PC-9 (cell line): ENCODE data around the gene FUZ. TPM values are rescaled to one million over a fixed set of nuclear protein-coding genes. Genes with fewer than 3 reads are reported as not detected.

Experiments used
- Bru-seq: library from RNA; stranded (reverse); fragments of 400-500 nt; gene quantifications from one replicate; lab custom pipeline; 2021; lab: Mats Ljungman, UMichigan
- BruChase-seq, 2 experiments: library from RNA; stranded (reverse); fragments of 400-500 nt; gene quantifications; one replicate each; lab custom pipeline; 2021; lab: Mats Ljungman, UMichigan
- BruUV-seq: library from RNA; stranded (reverse); fragments of 400-500 nt; replicated peaks from 2 replicates; lab custom pipeline; 2021; lab: Mats Ljungman, UMichigan
- CTCF ChIA-PET: fragments of 300-600 bp; sonication (Branson Sonifier 250); formaldehyde crosslinking; loops from one replicate; lab custom pipeline; 2022; ENCODE audit warnings: antibody characterized with exemption; lab: Charles Lee
- POLR2A ChIA-PET: fragments of 300-600 bp; sonication (Branson Sonifier 250); formaldehyde crosslinking; loops from one replicate; lab custom pipeline; 2022; ENCODE audit warnings: antibody characterized with exemption; ENCODE audit not compliant: unreplicated experiment; lab: Charles Lee
- DNase-seq, 2 experiments: peaks; one replicate each; pipeline versions ENCODE4 v3.0.0 to v3.0.0-alpha.2; 2015 to 2022; ENCODE audit warnings: mixed read lengths in 1 of 2
- H2AFZ ChIP-seq: fragments of 200-600 bp; sonication (generic); 2 replicates; pipeline ENCODE4 v1.8.1; 2017; ENCODE audit warnings: antibody characterized with exemption
- H3F3A ChIP-seq: fragments of 200-600 bp; sonication (generic); 2 replicates; pipeline ENCODE4 v1.8.1; 2017; ENCODE audit warnings: antibody characterized with exemption, mild to moderate bottlenecking, low read depth; ENCODE audit not compliant: insufficient read depth
- H3K27ac ChIP-seq: fragments of 200-600 bp; sonication (generic); 2 replicates; pipeline ENCODE4 v1.6.1; 2016; ENCODE audit warnings: mixed run types
- H3K27me3 ChIP-seq: fragments of 200-600 bp; sonication (generic); 2 replicates; pipeline ENCODE4 v1.6.1; 2016; ENCODE audit warnings: low read depth, mixed run types; ENCODE audit not compliant: insufficient read depth
- H3K36me3 ChIP-seq: fragments of 200-600 bp; sonication (generic); 2 replicates; pipeline ENCODE4 v1.6.1; 2016; ENCODE audit warnings: low read depth, mixed run types
- H3K4me1 ChIP-seq: fragments of 200-600 bp; sonication (generic); replicated peaks from 2 replicates; pipeline ENCODE4 v1.6.1; 2016; ENCODE audit warnings: mixed run types; ENCODE audit not compliant: insufficient read depth
- H3K4me2 ChIP-seq: fragments of 200-600 bp; sonication (generic); 2 replicates; pipeline ENCODE4 v1.6.1; 2017; ENCODE audit warnings: mixed run types
- H3K4me3 ChIP-seq: fragments of 200-600 bp; sonication (generic); 2 replicates; pipeline ENCODE4 v1.6.1; 2016; ENCODE audit warnings: mixed run types
- H3K79me2 ChIP-seq: fragments of 200-600 bp; sonication (generic); 2 replicates; pipeline ENCODE4 v1.6.1; 2017; ENCODE audit warnings: low read depth, mixed run types
- H3K9me2 ChIP-seq: fragments of 200-600 bp; sonication (generic); 2 replicates; pipeline ENCODE4 v1.8.1; 2017; ENCODE audit warnings: mild to moderate bottlenecking; ENCODE audit not compliant: insufficient read depth
- H3K9me3 ChIP-seq: fragments of 200-600 bp; sonication (generic); 2 replicates; pipeline ENCODE4 v1.8.1; 2016; ENCODE audit warnings: low read depth; ENCODE audit not compliant: insufficient read depth
- H4K20me1 ChIP-seq: fragments of 200-600 bp; sonication (generic); 2 replicates; pipeline ENCODE4 v1.8.1; 2017; ENCODE audit not compliant: insufficient read depth
- EZH2 ChIP-seq: fragments of 200-600 bp; sonication (generic); IDR thresholded peaks from 2 replicates; pipeline ENCODE4 v1.8.0; 2017; ENCODE audit warnings: antibody characterized with exemption, low read depth
- intact Hi-C: fragments of 100-400 bp; cut with micrococcal nuclease; formaldehyde crosslinking; loops from one replicate; pipeline ENCODE4 v1.10.0; 2022; ENCODE audit not compliant: unreplicated experiment
- long read RNA-seq: library from polyadenylated mRNA; stranded (forward); transcript quantifications from one replicate; pipeline ENCODE4 v2.0.0, GENCODE V29; 2022
- total RNA-seq: library from RNA; stranded (reverse); gene quantifications from 2 replicates; pipeline ENCODE4 v1.2.3, GENCODE V29; 2021
- TF ChIP-seq, protein P1 (sequence below): fragments of 200-600 bp; sonication (generic); conservative IDR thresholded peaks from 2 replicates; pipeline ENCODE4 v1.6.1; 2017; ENCODE audit warnings: mixed run types, antibody characterized with exemption, mild to moderate bottlenecking, moderate library complexity

Gene FUZ, protein sequence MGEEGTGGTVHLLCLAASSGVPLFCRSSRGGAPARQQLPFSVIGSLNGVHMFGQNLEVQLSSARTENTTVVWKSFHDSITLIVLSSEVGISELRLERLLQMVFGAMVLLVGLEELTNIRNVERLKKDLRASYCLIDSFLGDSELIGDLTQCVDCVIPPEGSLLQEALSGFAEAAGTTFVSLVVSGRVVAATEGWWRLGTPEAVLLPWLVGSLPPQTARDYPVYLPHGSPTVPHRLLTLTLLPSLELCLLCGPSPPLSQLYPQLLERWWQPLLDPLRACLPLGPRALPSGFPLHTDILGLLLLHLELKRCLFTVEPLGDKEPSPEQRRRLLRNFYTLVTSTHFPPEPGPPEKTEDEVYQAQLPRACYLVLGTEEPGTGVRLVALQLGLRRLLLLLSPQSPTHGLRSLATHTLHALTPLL
- 50.0 and 60.4 TPM in 2 replicates for total RNA-seq
- Bru-seq, nascent RNA: percentile 52 among the genes with signal in this experiment
- BruChase-seq, experiment 1, labeled RNA remaining after a 2-hour chase: percentile 64 among the genes with signal in this experiment
- percentile 65 among the genes with signal in this experiment for BruChase-seq, experiment 2, labeled RNA remaining after a 6-hour chase
- long read RNA-seq, partial matches to known transcripts: 0 of 8 reads
- long read RNA-seq, other reads (novel, unspliced or antisense): 8 of 8 reads

DNA sequence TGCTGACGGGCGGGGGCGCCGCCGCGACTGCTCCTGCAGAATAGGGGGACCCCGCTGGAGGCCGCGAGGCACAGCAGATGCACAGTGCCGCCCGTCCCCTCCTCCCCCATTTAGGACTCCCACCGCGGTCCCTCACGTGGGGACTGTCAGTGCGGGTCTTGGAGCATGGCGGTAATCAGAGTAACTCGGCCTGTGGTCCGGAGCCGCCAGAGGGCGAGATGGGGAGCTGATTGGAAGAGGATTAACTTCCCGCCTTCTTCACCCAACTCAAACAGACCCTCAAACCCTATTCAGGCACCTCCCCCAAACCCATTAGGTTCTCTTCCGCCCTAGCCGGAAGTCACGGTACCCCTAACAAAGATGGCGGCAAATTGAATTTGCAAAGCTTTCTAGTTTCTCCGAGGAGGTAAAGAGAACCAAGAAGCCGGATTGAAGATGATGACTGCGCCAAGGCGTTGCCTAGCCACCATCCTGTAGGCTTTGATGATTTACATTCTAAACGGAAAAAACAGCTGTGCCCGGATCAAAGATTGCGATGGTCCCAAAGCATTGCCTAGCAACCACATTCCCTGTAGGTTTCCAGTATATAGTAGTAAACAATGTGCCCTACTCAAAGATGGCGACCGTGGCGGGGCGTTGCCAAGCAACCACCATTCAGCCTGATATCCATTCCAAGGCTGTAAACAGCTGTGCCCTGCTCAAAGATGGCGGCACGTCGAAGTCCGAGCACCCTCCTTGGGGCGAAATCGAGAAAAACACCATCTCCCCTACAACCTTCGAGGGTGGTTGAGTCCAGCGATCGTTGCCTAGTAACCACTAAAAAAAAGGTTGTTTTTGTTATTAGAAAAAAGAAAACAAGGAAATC lies at the start of gene FUZ:
TSS of gene FUZ (minus strand) at position 296 of the 865 bp plus-strand sequence. CDS start at position 110, 186 bp downstream.
- H3K27ac ChIP-seq: peak within 1 kb of the TSS; percentile 37
- H3K4me2 ChIP-seq: peak within 1 kb of the TSS; percentile 86
- peak; percentile 94 to 98 for DNase-seq
- no peaks in the 10 kb centered on the region for H3K27me3 ChIP-seq
- ChIA-PET POLR2A (interaction anchor here (0.6 to 0.7 kb wide), 2 partner anchors 173 to 402 kb away, joined by 3 to 5 read pairs; partner anchors contain the start of gene RRAS), CTCF (interaction anchor here (0.6 to 1.0 kb wide), 2 partner anchors 46 to 447 kb away, joined by 7 to 14 read pairs; partner anchors contain the start of gene AP2A1)
- H3K79me2 ChIP-seq: peaks cover under 1% of the 10 kb centered on the region
- H3K4me3 ChIP-seq: peak within 1 kb of the TSS; percentile 74
- H3K36me3 ChIP-seq: no peaks in the 10 kb centered on the region
- BruUV-seq: no TSS peak
- H3K9me3 ChIP-seq: no peaks in the 10 kb centered on the region
- H3F3A ChIP-seq: peaks cover 35% of the 10 kb centered on the region
- no peaks in the 10 kb centered on the region for H3K9me2 ChIP-seq
- peak within 1 kb of the TSS; percentile 77 for H2AFZ ChIP-seq
- intact Hi-C loops: loop anchor here (1.0 kb wide), 2 partner anchors 47 to 64 kb away; partner anchors contain the start of genes AKT1S1 and TBC1D17
- peaks cover 23% of the 10 kb centered on the region for H3K4me1 ChIP-seq
- peaks cover 3% of the 10 kb centered on the region; the same call in 1 of the 2 replicates for H4K20me1 ChIP-seq
- TF ChIP-seq, protein P1, sequence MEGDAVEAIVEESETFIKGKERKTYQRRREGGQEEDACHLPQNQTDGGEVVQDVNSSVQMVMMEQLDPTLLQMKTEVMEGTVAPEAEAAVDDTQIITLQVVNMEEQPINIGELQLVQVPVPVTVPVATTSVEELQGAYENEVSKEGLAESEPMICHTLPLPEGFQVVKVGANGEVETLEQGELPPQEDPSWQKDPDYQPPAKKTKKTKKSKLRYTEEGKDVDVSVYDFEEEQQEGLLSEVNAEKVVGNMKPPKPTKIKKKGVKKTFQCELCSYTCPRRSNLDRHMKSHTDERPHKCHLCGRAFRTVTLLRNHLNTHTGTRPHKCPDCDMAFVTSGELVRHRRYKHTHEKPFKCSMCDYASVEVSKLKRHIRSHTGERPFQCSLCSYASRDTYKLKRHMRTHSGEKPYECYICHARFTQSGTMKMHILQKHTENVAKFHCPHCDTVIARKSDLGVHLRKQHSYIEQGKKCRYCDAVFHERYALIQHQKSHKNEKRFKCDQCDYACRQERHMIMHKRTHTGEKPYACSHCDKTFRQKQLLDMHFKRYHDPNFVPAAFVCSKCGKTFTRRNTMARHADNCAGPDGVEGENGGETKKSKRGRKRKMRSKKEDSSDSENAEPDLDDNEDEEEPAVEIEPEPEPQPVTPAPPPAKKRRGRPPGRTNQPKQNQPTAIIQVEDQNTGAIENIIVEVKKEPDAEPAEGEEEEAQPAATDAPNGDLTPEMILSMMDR: no peak; the same call in 1 of the 2 replicates
- TF ChIP-seq EZH2: no peak

DNA sequence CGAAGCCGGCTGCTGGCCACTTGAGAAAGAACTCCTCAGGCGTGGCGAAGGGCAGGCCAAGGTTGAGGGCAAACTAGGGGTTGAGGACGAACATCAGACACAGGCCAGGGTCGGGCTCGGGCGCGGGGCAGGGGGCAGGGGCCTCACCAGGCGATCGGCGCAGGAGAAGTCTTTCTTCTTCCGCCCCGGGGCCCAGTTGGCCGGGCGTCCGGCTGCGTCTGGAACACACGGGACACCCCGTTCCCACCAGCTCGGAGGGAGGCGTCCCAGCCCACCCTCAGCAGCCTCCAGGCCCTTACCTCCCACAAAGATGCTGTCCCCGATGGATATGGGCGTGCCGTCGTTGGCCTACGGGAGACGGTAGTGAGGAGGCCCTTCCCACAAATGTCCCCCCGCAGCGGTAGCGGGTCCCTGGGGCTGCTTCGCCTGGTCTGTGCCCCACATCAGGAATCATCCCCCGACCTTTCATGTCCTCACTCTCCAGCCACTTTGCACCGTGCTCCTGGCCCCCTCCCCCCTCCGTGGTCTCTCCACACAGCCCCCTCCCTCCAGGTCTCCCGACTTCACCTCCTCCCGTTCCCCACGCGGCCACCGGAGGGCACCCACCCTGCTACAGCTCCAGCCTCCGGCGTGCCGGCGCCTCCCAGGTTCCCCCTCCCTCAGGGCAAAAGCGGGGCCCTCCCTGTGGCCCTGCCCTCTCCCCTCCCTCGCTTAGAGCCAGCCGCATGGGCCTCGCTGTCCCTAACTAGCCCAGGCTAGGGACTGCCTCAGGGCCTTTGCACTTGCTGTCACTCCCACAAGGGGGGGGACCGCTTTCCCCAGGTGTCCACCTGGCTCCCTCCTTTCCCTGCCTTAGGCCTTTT lies 49.5 kb upstream of the FUZ start:
- DNase-seq: no peak
- intact Hi-C loops: no loop called here
- ChIA-PET CTCF (no interaction called here), POLR2A (interaction anchor here (0.6 kb wide), 1 partner anchor 35 kb away, joined by 8 read pairs; no protein-coding TSS in a partner anchor)
- H3K9me2 ChIP-seq: no peaks in the 10 kb centered on the region
- H3K4me3 ChIP-seq: no peak overlapping the region
- H3K4me1 ChIP-seq: peaks cover 22% of the 10 kb centered on the region
- no peaks in the 10 kb centered on the region for H3K27me3 ChIP-seq
- no peaks in the 10 kb centered on the region for H3K9me3 ChIP-seq
- peaks cover 41% of the 10 kb centered on the region for H3K79me2 ChIP-seq
- H3F3A ChIP-seq: peaks cover 69% of the 10 kb centered on the region
- H3K27ac ChIP-seq: no peak overlapping the region
- no peak for TF ChIP-seq EZH2
- TF ChIP-seq, protein P1: peak; percentile 46; the same call in 1 of the 2 replicates
- no TSS peak for BruUV-seq
- H3K36me3 ChIP-seq: peaks cover 21% of the 10 kb centered on the region
- no peak overlapping the region for H2AFZ ChIP-seq
- peaks cover 69% of the 10 kb centered on the region for H4K20me1 ChIP-seq
- no peak overlapping the region for H3K4me2 ChIP-seq
